GM21447 (cell line): Measurements from ENCODE around the gene FAM216B.
"Not testable (repeated sequence)": the region's sequence is repeated elsewhere in the genome, so short reads cannot be mapped to it uniquely, and the experiment has no call there.

Source experiments
- ATAC-seq: cut with Tn5 transposase; IDR thresholded peaks from one replicate; pipeline ENCODE4 v1.9.1; 2021; ENCODE audit not compliant: unreplicated experiment

Gene FAM216B

DNA sequence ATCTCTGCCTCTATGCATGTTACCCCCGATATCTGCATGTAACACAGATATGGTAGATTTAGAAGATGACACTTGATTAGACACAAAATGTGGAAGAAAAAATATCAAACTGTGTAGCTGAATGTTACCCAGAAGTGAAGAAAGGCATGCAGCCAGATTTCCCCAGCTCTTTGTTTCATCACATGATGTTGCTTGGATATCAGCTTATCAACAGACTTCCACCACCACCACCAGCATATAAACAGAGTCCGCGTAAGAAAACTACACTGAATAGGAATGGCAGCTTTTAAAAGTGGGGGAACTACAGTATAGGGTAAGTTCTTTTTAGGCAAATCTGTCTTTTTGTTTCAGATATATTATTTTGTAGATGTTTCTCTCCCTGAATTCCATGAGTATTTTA is at the start of gene FAM216B:
Gene FAM216B (plus strand): TSS at position 233 of the 400 bp plus-strand sequence. CDS start 2,484 bp downstream, outside the sequence.
- ATAC-seq, result no peak

DNA sequence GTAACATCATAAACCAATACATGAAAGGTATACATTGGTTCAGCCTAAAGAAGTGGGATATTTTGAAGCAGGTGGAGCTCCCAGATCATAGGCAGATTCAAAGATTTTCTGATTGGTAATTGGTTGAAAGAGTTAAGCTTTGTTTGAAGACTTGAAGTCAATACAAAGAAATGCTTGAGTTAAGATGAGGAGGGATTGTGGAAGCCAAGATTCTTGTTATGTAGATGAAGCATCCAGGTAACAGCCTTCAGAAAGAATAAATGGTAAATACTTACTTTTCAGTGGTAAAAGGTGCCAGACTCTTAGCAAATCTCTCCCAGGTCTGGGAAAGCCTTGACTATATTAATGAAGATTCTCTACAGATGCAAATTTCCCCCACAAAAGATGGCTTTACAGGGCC is 49.3 kb upstream of the FAM216B start:
- no peak for ATAC-seq

DNA sequence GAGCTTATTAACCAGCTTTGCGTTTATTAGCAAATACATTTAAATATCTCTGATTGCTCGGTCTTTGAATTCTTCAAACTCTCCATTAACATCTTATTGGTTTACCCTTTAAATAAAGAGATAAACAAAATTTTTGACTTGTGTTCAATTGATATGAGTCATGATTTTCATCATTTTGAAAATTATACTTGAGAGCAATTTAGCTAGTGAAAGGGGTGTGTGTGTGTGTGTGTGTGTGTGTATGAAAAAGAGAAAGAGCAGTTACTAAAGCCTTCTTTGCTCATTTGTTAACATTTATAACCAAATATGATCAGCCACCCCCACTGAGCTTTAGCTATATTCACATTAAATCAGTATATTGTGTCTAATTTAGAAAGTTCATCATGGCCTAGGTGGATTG is 48.3 kb upstream of the FAM216B start:
- no peak for ATAC-seq

DNA sequence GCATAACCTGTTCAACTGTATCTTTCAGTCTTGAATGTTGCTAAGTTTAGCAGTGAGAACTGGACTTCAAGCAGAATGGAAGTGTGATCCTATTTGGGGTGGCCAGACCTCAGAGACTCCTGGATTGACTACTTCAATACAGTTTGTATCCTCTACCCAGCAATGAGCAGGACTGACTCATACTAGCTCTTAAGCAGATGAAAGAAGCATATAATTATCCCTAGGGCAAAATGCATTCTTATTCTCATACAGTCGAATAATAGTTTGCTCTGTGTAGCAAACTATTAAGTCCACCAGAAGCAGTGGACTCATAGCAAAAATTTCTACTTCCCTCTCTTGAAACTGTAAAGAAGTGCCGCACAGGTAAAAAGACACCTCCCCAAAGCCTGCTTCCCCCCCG is 46.4 kb upstream of the FAM216B start:
- ATAC-seq, result no peak

DNA sequence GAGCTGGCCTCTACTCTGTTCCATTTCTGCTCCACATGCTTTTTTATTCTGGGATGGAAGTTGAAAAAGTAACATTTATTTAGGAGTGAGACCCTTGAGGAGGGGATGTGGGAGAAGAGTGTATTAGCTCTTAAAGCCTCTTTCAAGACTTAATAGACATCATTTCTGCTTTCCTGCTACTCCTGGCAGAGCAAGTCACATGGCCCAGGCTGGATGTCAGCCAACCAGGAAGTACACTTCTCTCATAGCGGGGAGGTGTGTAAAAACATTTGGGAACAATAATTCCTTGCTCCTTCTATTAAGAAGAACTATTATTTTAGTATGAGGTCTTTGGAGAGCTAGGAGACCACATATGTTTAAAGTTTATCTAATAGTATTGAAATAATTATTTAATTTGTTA is 40.6 kb upstream of the FAM216B start:
- ATAC-seq, result no peak

DNA sequence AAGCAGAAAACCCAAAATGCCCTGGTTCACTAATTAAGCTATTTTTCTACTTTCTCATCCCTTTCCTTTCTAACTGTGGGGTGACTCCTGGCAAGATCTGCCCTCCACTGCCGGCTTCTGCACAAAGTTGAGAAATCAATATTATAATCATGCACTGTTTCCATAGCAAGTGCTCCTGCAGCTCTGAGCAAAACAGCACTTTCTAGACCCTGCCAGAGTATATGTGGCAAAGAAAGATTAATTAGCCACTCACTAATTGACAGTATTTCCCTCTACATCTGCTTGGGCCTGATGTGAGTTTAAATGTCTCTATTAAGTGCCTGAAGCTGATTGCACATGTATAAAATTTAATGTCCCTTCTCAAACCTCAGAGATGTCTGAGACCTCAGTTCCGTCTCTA is 39.5 kb upstream of the FAM216B start:
- no peak for ATAC-seq

DNA sequence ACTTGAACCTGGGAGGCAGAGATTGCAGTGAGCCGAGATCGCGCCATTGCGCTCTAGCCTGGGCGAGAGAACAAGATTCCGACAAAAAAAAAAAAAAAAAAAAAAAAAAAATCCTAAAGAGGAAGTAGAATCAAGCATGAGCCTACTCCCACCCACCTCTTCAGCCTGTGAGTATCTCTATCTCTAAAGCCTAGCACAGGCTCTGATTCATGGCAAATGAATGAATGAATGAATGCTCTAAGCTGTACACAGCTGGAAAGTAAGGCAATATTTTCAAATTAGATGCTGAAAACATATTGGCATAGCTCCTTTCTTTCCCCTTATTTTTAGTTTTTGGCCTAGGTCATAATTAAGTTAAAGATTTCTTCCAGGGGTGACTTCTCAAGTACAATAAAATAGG is 35.7 kb upstream of the FAM216B start:
- ATAC-seq, result no peak

DNA sequence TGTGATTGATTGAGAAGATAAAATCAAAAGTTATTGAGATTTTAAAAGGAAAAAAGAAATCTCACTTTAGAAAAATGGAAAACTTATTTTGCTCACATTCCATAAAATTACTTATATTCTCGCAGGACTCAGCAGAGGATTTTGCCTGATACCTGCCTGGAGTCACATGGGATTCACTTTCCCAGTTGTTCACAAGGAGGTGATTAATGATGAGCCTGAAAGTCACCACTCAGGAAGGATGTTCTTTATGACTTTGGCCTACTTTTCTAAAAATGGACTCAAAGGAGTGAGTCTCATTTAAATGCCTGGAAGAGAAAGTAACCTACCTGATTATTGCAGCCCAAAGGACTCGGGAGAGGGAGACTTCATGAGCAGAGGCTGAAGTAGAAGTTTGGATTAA is 34.5 kb upstream of the FAM216B start:
- ATAC-seq, result no peak

DNA sequence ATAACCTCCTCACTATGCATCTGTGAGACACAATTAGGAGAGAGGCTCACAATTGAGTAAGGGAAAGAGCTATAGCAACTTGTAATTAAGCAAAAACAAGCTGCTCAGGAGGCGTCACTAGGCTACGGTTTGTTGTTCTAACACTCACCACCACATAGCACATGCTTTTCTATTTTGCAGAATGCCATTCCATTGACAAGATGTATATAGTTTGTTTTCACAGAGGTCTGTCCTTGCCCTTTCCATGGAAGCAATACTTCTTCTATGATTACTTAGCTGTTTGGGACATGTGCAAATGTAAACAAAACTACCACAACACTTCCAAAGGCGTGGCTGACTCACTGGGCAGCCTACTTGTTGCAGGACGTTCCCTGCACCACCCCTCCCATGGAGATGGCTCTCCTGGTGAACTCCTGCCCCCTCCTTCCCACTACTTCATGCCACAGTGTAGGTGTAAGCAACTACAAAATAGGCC is 33.9 kb upstream of the FAM216B start:
- no peak for ATAC-seq

DNA sequence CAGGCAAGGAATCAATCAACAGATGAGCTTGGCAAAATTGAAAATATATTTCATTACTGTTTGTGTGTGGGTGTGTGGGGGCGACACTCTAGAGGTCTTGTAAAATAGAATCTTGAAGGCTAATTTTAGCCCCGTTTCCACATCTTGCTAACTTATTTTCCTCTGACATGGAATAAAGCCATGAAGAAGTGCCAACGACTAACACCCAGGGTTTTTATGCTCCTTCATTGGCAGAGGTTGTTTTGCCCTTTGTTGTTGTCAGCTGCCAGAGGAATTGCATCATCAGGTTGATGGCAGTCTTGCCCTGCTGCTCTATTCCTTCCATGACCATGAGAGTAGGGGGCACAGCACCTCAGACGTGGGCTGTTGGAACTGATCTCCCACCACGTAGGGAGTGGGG is 30.6 kb upstream of the FAM216B start:
- ATAC-seq, result no peak

DNA sequence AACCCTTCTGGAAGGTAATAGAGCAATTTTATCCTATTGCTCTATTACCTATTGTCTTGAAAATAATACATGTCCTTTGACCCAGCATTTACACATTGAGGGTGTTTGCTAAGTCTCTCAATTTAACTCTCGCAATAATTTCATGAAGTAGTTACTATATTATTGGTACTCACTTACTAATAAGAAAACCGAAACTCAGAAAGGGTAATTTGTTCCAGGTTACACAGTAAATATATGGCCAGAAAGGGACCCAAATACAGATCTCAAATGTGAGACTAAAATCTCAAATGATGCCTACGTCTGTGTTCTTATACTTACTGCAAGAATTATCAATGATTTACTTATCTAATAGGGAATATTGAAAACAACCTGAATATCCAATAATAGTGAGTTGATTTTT is 29.7 kb upstream of the FAM216B start:
- no peak for ATAC-seq

DNA sequence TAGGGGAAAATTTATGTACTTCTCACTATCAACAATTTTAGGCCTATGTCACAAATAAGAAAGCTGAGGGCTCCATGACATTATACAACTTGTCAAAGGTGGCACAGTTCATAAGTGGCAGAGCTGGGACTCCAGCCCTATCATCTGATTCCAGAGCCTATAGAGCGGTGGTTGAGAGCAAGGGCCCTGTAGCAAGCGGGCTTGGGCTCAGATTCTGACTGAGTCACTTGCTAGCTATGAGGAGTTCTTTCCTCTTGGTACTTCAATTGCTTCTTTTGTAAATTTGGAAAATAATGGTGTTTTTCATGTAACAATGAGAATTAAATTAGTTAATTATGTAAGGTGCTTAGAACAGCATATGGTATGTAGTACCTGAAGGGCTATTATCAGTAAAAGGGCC is 28.7 kb upstream of the FAM216B start:
- ATAC-seq, result no peak

DNA sequence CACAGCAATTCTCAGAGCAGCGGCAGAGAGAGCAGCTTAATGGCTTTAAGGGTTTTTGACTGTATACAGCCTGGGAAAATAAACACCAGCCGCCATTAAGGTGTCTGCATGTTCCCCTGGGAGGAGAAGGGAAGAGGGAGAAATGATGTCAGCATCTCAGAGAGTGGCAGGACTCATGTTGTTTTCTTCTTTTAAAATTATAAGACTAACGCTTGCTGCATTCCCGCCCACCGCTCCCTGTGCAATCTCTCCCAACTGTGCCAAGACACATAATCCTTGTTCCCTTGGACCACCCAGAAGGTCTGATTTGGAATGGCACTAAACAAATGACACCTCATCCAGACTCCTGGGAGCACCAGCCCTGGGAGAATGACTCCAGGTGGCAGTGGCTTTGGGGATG is 27.7 kb upstream of the FAM216B start:
- no peak for ATAC-seq

DNA sequence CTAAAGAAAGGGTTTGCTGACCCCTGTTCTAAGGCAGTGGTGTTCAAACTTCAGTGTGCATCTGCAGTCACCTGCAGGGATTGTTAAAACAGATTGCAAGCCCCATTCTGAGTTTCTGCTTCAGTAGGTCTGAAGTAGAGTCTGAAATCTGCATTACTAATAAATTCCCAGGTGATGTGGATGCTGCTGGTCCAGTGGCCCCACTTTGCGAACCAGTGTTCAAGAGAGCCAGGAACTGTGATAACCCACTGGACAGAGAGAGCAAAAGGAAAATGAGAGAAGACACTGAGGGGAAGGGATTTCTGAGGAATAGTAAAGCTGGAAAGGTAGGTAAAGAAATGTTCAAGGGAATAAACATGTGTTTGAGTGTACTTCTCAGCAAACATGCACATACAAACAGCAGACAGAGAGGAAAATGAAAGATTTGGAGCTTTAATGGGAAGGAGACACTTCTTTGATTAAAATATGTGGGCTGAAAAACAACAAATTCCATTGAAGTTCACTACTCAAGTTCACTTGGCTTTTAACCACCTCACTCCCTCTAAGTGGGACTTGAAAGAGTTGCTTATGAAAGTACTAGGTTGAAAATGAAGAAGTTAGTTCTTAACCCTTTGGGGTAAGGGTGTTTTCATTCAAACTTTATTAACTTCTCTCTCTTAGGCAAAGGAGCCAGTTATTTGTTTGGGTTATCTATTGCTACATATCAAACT is 26.4 kb upstream of the FAM216B start:
- no peak for ATAC-seq

DNA sequence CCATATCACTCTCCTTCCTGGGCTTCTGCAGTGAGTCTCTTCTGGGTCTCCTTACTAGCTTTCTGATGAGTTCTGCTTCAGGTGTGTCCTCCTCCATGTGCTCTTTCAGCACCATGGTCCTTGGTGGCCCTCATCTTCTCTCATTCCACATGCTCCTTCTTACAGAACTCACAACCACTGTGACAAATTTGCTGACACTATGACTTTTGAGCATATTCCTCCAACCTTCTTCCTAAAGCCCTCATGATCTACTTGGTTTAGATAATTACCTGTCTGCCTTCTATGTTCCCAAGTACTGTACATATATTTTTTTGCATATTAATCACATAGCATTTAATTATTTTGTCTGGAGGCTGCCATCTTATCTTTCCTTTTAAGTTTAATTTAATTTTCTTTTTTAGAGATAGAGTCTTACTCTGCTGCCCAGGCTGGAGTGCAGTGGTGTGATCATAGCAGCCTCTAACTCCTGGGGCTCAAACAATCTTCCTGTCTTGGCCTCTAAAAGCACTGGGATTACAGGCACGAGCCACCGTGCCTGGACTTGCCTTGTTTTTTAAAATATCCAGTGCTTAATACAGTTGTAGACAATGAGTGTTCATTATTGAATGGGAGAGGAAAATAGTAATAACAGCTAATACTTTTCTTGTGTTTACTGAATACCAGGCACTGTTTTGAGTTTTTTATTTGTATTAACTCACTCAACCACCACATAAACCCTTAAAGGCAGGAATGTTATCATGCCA is 23.5 kb upstream of the FAM216B start:
- no peak for ATAC-seq

DNA sequence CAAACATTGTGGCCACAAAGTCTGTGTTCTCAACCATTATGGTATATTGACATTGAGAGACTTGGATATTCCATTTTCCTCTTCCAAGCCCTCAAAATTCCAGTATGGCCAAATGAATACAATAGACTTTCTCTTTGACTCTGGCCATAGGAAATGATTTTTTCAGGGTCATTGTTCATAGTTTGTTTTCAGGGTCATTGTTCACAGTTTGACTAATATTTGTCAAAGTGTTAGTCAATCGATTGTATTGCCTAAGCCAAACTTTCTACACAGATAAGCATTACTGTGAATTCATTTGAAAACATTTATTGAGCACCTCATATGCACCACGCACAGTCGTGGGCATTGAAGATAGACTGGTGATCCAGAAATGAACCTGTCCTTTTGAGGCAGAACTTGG is 22.9 kb upstream of the FAM216B start:
- no peak for ATAC-seq

DNA sequence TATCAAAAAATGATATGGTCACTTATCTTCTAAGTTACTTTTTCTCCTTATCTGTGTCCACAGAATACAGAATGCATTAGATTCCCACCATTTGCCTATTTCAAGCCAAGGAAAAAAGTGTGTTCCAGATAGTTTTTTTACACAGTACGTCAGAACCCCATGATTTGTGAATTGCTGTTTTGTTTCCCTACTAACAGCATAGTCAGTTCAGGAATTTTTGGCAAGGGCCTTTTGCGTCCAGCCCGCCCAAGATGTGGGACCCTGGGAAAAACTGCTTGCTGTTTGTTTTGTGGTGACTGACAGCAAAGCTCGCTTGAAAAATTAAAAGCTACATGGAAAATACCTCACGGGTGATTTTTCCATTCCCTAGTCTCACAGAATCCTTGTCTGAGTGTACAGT is 20.4 kb upstream of the FAM216B start:
- no peak for ATAC-seq

DNA sequence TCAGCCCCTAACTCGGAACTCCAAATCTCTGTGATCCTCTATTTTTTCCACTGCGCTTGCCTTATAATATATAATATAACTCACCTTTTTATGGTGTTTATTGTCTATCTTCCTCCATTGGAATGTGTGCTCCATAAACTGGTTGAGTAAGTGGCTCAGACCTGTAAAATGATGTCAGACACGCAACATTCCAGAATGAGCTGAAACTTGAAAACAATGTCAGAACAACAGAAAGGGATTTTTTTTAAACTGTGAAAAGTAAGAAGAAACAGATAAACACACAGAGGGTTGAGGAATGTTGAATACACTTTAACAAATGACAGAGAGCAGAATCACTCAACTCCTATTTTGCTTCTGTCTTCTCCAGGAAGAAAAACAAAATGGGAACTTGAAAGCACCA is 19.1 kb upstream of the FAM216B start:
- ATAC-seq, result no peak

DNA sequence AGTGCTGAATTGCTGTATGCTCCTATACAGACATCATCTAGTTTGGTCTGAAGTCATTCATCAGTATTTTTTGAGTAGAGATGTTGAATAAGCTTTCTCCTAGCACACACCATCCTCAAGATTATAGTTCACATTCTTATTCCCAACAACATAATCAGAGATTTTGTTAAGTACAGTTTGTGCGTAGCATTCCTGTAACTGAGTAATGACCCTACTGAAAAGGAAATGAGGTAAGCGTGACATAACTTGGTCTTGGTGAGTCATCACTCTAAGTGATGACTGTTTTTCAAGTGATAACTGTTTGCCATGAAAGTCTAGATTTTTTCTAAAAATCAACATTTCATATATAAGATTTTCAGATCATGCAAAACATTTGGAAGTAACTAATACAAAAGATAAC is 18.5 kb upstream of the FAM216B start:
- ATAC-seq, result no peak

DNA sequence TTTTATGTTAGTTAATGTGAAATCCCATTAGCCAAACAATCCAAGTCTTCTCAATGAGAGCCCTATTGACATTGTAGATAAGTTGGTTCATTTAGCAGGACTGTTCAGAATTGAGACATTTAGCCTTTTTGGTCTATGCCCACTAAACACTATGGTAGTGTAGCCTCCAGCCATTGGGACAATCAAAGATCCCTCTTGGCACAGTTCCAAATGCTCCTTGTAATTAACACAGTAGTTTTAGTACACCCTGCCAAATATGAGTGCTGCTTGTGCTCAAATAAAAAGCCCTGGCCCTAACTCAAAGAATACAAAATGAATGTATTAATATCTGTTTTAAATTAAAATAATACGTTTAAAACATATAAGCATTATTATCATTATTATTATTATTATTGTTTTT is 15.4 kb upstream of the FAM216B start:
- ATAC-seq, result no peak

DNA sequence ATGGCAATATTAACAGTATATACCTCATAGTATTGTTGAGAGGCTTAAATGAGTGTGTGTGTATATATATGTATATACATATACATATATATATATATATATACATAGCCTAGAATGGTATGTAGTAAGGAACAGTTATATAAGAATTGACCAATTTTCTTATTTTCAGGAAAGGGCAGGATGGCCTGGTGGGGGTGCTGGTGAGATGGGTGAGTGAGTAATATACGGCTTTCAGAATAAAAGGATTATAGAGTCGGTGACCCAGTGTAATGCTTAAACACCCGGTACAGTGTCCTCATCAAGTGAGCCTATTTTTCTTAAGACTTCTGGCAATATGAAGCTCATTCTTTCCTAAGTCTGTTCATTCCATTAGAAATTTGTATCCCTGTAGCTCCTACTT is 11.7 kb upstream of the FAM216B start:
- ATAC-seq, result no peak

DNA sequence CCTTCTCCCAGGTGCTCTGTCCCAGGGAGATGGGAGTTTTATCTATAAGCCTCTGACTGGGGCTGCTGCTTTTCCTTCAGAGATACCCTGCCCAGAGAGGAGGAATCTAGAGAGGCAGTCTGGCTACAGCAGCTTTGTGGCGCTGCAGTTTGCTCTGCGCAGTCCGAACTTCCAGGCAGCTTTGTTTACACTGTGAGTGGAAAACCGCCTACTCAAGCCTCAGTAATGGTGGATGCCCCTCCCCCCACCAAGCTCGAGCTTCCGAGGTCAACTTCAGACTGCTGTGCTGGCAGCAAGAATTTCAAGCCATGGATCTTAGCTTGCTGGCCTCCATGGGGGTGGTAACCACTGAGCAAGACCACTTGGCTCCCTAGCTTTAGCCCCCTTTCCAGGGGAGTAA is 4.8 kb upstream of the FAM216B start:
- not testable (repeated sequence) for ATAC-seq

DNA sequence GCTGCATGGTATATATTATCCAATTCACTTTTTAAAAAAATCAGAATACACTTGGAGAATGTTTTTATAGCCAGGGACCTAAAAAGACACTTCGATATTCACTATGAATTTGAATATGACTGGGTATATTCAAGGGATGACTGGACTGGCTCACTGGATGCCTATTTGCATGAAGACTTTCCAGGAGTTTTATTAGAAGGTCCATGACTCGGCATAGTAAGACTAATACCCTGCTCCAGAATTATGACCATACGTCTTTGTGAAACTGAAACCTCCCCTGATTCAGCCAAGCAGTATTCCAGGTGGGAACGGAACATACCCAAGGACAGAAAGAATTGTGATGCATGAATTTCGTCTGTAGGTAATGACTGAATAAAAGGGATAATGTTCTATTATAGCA is 3.9 kb upstream of the FAM216B start:
- ATAC-seq, result no peak
